ENCODE measurements around the gene MICAL2.

Gene MICAL2

DNA sequence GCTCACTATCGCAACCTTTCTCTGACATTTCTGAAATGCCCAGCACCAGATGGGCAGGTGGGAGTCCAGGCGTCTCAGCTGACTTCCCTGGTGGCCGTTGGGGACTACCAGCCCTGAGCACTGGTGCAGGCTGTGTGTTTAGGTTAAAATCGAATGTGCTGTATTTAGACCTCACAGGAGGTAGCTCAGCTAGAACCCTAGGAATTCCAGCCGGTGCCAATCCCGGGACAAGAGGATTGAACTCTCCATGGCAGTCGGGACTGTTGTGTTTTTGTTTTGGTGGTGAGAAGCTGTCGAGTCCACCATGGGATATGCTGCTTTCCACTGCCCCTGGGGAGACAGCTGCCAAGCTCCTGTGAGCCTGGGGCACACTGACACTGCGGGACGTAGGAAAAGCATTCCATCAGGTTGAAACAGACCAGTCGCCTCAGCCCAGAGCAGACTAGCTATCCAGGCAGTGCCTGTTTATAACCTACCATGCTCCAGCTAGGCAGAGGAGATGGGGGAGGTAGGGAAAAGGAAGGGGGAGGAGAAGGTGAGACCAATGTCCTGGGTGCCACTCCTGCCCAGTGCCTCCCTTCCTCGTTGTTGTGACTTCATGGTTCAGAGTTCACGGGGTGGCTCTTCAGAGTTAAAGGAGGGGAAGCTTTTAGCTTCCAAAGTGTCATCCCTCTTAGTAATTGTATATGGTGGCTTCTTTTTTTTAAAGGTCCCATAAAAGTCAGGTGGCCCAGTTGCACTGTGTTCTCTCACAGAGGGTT, 53.0 kb downstream of the MICAL2 start:
- Mint-ChIP-seq H3K36me3 (no peaks in the 10 kb centered on the region), H3K27ac (no peak overlapping the region), H3K4me1 (no peaks in the 10 kb centered on the region)

DNA sequence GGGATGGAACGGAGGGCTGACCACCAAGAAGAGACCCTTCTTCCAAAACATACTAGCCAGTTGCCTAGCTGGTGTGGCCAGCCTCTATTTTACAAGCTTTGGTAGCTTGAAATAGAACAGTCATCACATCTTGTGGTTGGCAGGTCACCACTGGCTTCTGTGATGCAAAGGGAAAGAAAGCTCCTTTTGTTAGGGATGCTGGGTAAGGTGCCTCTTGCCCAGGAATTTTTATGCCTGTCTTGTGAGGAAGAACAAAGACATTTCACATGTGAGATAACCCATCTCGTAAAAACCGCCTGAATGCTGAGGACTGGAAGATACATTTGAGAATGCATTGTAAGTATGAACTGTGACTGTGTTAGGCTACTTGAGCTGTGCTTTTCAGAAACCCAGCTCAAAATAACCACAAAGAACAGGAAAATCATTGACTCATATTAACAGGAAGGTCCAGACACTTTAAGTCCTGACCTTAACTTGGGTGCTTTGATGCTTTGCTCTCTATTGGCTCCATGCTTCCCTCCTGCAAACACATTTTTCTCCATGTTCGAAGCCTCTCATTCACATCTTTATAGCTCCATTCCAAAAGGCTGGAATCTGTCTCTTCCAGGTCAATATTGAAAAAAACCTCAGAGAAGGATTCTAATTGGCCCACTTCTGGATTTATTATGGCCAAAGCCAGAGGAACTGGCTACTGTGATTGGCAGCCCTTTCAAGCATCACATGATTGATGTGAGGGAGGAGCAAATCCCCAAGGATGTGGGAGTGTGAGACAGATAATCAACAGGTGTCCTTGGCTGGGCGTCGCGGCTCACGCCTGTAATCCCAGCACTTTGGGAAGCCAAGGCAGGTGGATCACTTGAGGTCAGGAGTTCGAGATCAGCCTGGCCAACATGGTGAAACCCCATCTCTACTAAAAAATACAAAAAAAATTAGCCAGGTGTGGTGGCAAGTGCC, 53.9 kb downstream of the MICAL2 start:
- Mint-ChIP-seq H3K4me3 (no peak overlapping the region), H3K27me3 (peaks cover 21% of the 10 kb centered on the region), H3K4me1 (no peaks in the 10 kb centered on the region), H3K36me3 (no peaks in the 10 kb centered on the region), H3K27ac (no peak overlapping the region), H3K9me3 (no peaks in the 10 kb centered on the region)
- DNase-seq (ENCODE audit: low spot score in 2 of 2) (no peak), ATAC-seq (ENCODE audit: low read depth) (no peak)

More for the DNA sequence above, 53.0 kb downstream of the MICAL2 start:
- no peak overlapping the region for H3K4me3 Mint-ChIP-seq
- H3K9me3 Mint-ChIP-seq: no peaks in the 10 kb centered on the region
- H3K27me3 Mint-ChIP-seq: peaks cover 21% of the 10 kb centered on the region
- ATAC-seq (ENCODE audit: low read depth) (no peak), DNase-seq (ENCODE audit: low spot score in 2 of 2) (no peak)

DNA sequence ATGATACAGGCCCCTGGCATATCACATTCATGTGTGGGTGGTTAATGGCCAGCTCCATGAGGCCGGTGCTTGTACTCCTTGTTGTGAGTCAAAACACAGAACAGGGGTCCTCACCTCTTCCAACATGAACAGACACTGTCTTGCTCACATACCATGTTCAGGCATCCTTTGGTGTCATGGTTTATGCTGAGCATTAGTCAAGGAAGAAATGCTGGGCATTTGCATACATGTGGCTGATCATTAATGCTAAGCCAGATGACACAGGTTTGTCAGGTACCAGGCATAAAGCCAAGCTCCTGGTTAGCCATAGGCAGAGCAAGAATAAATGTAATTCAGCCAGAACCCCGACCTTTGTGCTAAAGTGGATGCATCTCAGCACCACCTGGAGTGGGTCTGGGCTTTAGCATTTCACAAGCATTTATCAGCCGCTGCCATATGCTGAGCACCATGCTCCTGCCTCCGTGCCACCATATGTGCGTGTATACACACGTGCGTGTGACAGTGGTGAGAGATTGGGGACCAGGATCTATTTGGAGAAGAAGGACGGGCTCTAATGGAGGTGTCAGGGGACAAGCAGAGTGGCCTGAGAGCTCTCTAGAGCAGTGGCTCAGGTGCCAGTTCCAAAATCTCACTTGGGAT, 55.0 kb downstream of the MICAL2 start:
- H3K27ac Mint-ChIP-seq: no peak overlapping the region
- H3K36me3 Mint-ChIP-seq: no peaks in the 10 kb centered on the region
- no peaks in the 10 kb centered on the region for H3K9me3 Mint-ChIP-seq
- no peak for DNase-seq (ENCODE audit: low spot score in 2 of 2)
- no peak overlapping the region for H3K4me3 Mint-ChIP-seq
- ATAC-seq (ENCODE audit: low read depth): no peak
- H3K4me1 Mint-ChIP-seq: no peaks in the 10 kb centered on the region
- peaks cover 19% of the 10 kb centered on the region for H3K27me3 Mint-ChIP-seq

DNA sequence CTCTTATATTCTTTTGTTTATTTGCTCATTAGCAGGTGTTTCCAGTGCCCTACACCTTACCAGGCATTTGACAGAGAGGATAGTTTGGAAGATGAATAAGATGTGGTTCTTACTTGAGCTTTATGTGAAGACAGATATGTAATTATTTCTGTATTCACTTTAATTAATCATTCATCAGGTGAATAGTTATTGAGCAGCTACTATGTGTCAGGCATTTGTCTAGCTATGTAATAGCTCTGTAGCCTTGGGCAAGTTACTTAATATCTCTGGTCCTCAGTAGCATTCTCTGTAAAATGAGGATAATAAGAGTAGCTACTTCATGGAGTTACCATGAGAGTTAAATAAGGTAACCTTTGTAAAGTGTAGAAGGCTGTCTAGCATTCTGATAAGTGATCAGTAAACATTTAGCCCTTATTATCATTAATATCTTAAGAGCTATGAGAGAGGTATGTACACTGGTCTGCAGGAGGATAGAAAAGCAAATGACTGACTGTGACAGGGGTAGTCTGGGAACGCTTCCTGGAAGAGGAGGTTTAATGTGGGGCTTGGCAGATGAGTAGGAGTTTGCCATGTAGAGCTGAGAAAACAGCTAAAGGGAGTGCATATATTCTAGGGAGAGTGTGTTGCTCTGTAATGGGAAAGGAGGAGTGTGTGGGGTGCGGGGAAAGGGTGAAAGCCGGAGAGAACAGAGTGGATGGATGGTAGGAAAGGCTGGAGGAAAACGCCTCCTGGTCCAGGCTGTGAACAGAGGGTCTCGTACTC, 56.1 kb downstream of the MICAL2 start:
- no peak for DNase-seq (ENCODE audit: low spot score in 2 of 2)
- H3K27ac Mint-ChIP-seq: no peak overlapping the region
- no peak overlapping the region for H3K4me3 Mint-ChIP-seq
- peaks cover 15% of the 10 kb centered on the region for H3K27me3 Mint-ChIP-seq
- H3K9me3 Mint-ChIP-seq: no peaks in the 10 kb centered on the region
- no peak for ATAC-seq (ENCODE audit: low read depth)
- H3K36me3 Mint-ChIP-seq: no peaks in the 10 kb centered on the region
- no peaks in the 10 kb centered on the region for H3K4me1 Mint-ChIP-seq

DNA sequence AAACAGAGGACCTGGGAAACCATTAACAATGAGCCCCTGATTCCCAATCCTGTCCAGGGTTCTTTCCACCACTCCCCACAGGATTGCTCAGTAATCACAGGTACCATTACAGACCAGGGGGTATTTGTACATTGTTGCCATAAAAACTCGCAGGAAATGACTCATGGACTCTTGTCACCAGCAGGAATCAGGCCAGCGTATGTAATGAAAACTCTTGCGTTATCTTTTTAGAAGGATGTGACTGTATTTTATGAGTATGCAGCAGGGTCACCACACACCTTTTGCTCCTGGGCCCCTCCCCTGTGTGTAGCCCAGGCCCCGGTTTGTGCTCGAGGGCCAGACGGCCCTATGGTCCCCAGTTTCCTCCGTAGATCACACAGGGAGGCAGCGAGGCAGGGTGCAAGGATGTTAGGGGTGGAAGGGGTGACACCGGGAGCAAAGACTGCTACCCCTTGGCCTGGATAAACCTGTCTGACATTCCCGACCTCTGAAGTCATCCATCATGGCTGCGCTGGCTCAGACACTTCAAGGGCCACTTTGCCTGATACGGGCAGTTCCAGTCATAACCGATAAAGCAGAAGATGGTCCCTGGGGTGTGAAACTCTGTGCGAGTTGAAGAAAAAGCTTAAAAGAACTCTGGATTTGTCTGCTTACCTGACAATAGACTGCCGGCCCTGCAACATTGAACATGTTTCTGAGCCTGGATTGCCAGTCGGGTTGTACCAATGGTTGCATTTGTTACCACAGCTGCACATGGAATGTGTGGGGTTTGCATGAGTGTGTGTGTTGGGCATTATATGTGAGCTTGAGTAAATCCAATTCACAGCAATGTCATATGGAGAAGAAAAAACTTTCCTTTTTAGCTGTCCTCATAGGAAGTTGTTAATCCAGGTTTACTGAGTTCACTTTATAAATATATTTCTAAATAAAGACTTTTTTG, 56.9 kb downstream of the MICAL2 start:
- no peak for ATAC-seq (ENCODE audit: low read depth)
- no peak for DNase-seq (ENCODE audit: low spot score in 2 of 2)
- H3K9me3 Mint-ChIP-seq: no peaks in the 10 kb centered on the region
- H3K27ac Mint-ChIP-seq: no peak overlapping the region
- no peaks in the 10 kb centered on the region for H3K36me3 Mint-ChIP-seq
- H3K27me3 Mint-ChIP-seq: peaks cover 15% of the 10 kb centered on the region
- H3K4me1 Mint-ChIP-seq: no peaks in the 10 kb centered on the region
- H3K4me3 Mint-ChIP-seq: no peak overlapping the region

DNA sequence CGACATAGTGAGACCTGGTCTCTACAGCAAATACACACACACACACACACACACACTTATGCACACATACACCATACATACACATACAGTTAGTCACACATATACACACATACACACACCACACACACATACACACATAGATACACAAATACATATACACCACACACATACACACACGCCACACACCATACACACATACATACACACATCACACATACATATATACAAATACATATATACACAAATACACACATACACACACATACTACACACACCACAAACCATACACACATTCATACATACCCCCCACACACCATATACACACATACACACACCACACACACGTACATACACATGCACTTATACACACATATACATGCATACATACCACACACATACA, 57.7 kb downstream of the MICAL2 start:
- Mint-ChIP-seq H3K27ac (no peak overlapping the region), H3K4me3 (no peak overlapping the region), H3K4me1 (no peaks in the 10 kb centered on the region), H3K9me3 (no peaks in the 10 kb centered on the region), H3K36me3 (no peaks in the 10 kb centered on the region), H3K27me3 (peaks cover 12% of the 10 kb centered on the region)
- DNase-seq (ENCODE audit: low spot score in 2 of 2) (no peak), ATAC-seq (ENCODE audit: low read depth) (no peak)

DNA sequence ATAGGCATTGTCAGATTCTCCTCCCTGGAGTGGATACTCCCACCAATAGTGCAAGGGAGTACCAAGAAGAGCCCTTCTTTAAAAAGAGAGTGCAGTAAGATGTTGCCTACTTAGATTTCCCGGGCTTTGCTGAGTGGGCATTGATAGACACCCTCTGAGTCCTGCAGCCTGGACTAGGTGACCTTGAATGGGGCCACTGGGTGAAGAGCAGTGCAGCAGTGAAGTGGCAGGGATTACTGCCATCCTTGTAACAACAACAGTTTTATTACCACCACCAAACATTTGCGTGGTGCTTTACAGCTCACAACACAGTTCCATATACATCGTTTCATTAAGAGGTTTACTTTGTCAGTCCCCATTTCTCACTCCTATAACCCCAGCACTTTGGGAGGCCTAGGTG, 59.4 kb downstream of the MICAL2 start:
- Mint-ChIP-seq H3K36me3 (no peaks in the 10 kb centered on the region), H3K27me3 (peaks cover 8% of the 10 kb centered on the region), H3K4me3 (no peak overlapping the region), H3K9me3 (no peaks in the 10 kb centered on the region), H3K27ac (no peak overlapping the region), H3K4me1 (no peaks in the 10 kb centered on the region)
- no peak for ATAC-seq (ENCODE audit: low read depth)
- DNase-seq (ENCODE audit: low spot score in 2 of 2): no peak

DNA sequence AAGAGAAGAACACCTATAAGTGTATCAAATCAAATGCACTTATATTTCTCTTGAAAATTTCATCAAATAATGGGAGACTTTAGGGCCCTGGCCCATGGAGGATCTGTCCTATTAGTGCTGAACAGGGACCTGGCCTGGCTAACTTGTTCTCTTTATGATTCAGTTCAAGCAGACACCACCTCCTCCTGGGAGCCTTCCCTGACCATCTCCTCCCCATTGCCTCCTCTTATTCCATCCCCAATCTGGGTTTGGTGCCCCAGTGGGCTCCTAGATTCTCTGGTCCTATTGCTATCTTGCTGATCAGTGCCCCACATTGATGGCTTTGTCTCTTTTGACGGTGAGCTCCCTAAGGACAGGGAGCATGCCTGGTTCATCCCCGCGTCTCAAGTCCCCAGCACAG, 60.1 kb downstream of the MICAL2 start:
- ATAC-seq (ENCODE audit: low read depth) (no peak), DNase-seq (ENCODE audit: low spot score in 2 of 2) (no peak)
- Mint-ChIP-seq H3K27ac (no peak overlapping the region), H3K4me1 (no peaks in the 10 kb centered on the region), H3K27me3 (peaks cover 7% of the 10 kb centered on the region), H3K9me3 (no peaks in the 10 kb centered on the region), H3K4me3 (no peak overlapping the region), H3K36me3 (no peaks in the 10 kb centered on the region)

DNA sequence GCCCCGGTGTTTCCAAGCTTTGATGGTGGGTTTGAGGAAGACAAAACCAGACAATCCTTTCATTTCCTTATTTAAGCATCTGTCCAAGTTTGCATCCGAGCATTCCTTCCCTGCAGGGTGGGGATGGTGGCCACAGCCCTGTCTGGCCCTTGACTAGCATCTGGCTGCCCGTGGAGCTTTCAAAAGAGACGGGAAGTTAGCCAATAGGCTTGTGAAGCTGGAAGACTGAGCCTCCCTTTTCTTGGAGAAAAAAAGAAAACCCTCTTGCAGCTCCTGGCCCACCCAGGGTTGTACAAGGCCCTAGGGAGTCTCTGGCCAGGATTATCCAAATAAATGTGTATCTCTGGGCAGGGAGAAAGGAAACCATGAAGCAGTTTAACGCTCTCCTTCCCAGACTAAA, 60.6 kb downstream of the MICAL2 start:
- Mint-ChIP-seq H3K9me3 (no peaks in the 10 kb centered on the region), H3K4me3 (no peak overlapping the region), H3K27me3 (peaks cover 6% of the 10 kb centered on the region), H3K4me1 (no peaks in the 10 kb centered on the region), H3K36me3 (no peaks in the 10 kb centered on the region), H3K27ac (no peak overlapping the region)
- ATAC-seq (ENCODE audit: low read depth) (no peak), DNase-seq (ENCODE audit: low spot score in 2 of 2) (no peak)

DNA sequence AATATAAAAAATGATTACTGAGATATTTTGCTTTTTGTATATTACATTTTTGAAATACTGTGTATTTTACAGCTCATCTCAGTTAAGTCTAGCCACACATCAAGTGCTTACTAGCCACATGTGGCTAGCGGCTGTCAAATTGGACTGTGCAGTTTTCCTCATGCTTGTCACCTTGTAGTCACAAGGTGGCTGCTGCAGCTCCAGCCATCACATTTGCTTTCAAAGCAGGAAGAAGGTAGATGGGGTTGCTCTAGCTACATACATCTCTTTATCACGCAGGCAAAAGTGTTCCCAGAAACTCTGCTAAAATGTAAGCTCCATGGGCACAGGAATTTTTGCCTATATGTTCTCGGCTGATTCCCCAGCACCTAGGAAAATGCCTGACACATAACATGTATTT, 61.5 kb downstream of the MICAL2 start:
- Mint-ChIP-seq H3K27ac (no peak overlapping the region), H3K4me3 (no peak overlapping the region), H3K4me1 (no peaks in the 10 kb centered on the region), H3K27me3 (peaks cover 4% of the 10 kb centered on the region), H3K36me3 (no peaks in the 10 kb centered on the region), H3K9me3 (no peaks in the 10 kb centered on the region)
- DNase-seq (ENCODE audit: low spot score in 2 of 2): no peak
- no peak for ATAC-seq (ENCODE audit: low read depth)

DNA sequence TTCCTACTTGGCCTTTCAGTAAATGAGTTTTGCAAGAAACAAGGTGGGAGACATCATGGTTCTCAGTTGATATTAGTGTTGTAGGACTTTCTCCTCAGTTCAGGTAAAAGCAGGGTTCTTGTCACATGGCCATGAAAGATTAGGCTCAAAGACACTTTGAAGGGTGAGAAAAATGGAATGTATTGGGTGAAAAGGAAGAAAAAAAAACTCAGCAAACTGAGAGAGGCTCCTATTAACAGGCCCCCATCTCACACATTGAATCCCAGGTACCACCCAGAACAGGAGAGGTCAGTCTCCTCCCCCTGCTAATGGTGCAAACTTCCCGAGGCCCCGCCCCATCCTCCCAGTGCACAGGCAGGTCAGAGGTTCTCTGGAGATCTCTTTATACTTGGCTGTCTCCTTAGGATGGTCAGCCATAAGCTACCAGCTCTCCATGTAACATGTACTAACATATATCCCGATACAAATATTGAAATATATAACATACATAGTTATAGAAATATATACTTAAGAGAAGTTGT, 62.2 kb downstream of the MICAL2 start:
- no peaks in the 10 kb centered on the region for H3K4me1 Mint-ChIP-seq
- H3K27ac Mint-ChIP-seq: no peak overlapping the region
- no peaks in the 10 kb centered on the region for H3K9me3 Mint-ChIP-seq
- peaks cover 4% of the 10 kb centered on the region for H3K27me3 Mint-ChIP-seq
- no peak for DNase-seq (ENCODE audit: low spot score in 2 of 2)
- H3K4me3 Mint-ChIP-seq: no peak overlapping the region
- no peak for ATAC-seq (ENCODE audit: low read depth)
- H3K36me3 Mint-ChIP-seq: no peaks in the 10 kb centered on the region

DNA sequence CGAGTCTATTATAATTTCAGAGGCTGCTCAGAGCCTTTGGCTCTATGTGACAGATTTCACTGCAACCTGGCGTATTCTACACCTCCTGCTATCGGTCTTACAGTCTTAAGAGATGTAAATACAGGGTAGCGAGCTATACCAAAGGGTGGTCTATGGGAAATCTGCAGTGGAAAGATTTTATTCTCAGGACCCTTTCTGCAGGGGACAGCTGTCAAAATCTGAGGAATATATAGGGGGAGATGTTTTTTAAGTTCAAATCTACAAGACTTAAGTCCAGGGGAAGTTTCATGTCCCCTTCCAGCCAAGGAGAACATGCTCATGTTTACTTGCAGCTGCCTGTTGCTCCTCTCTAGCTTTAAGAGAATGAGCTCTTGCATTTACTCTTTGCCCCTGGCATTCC, 62.7 kb downstream of the MICAL2 start:
- no peak overlapping the region for H3K4me3 Mint-ChIP-seq
- no peaks in the 10 kb centered on the region for H3K36me3 Mint-ChIP-seq
- H3K9me3 Mint-ChIP-seq: no peaks in the 10 kb centered on the region
- H3K27me3 Mint-ChIP-seq: peaks cover 3% of the 10 kb centered on the region
- H3K27ac Mint-ChIP-seq: no peak overlapping the region
- no peaks in the 10 kb centered on the region for H3K4me1 Mint-ChIP-seq
- DNase-seq (ENCODE audit: low spot score in 2 of 2): no peak
- no peak for ATAC-seq (ENCODE audit: low read depth)

DNA sequence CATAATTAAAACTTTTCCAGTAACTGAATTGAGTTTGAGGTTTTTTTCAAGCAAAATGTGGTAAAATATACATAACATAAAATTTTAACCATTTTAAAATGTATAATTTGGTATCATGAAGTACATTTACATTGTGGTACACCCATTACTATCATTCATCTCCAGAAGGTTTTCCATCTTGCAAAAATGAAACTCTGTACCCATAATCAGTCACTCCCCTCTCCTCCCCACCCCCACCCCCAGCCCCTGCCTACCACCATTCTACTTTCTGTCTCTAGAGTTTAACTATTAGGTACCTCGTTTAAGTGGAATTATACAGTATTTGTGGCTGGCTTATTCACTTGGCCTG, 63.7 kb downstream of the MICAL2 start:
- H3K27ac Mint-ChIP-seq: no peak overlapping the region
- ATAC-seq (ENCODE audit: low read depth) (no peak), DNase-seq (ENCODE audit: low spot score in 2 of 2) (no peak)
- no peaks in the 10 kb centered on the region for H3K36me3 Mint-ChIP-seq
- H3K9me3 Mint-ChIP-seq: no peaks in the 10 kb centered on the region
- H3K4me1 Mint-ChIP-seq: no peaks in the 10 kb centered on the region
- H3K27me3 Mint-ChIP-seq: peaks cover 3% of the 10 kb centered on the region
- no peak overlapping the region for H3K4me3 Mint-ChIP-seq

All from memory B cell (primary cell).